ENCODE results near the gene SLC8A1. TPM values are rescaled to one million over a fixed set of nuclear protein-coding genes. Genes with fewer than 3 reads are reported as not detected.

The SLC8A1 gene
- total and polyA plus RNA-seq, 7 donors, result 0.20 to 4.9 (median 2.3) TPM

DNA sequence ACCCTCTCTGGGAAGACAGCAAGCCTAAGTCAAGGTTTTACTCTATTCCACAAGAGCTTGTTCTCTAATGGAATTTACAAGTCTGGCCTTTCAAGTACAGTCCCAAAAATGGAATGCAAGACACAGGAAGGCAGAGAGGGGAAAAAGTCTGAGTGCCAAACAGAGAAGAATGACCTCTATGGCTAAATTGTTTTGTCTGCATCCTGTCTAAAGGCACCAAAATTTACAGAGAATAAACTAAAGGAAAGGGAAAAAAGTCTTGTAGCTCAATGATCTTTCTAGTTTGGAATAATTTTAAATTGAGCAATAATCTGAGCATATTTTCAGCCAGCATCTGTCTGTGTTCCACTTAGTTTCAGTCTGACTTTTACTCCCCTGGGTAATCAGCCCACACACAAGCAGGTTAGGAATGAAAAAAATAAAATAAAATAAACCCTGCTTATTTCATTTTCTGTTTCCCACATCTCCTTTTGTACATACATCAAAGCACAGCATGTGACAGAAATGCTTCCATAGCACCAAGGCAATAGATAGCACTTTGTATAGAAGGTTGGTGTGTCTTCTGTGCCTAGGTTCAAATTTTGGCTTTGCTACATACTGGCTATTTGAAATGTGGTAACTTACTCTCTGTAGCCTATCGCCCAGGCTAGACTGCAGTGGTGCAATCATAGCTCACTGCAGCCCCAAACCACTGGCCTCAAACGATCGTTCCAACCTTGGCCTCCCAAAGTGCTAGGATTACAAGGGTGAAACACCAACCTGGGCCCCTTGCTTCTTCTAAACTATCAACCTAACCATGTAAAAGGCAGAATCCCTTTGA lies 105.1 kb downstream of the SLC8A1 start:
- no peak overlapping the region for H3K4me3 ChIP-seq
- H3K4me1 ChIP-seq, result no peaks in the 10 kb centered on the region
- TF ChIP-seq, protein P1, sequence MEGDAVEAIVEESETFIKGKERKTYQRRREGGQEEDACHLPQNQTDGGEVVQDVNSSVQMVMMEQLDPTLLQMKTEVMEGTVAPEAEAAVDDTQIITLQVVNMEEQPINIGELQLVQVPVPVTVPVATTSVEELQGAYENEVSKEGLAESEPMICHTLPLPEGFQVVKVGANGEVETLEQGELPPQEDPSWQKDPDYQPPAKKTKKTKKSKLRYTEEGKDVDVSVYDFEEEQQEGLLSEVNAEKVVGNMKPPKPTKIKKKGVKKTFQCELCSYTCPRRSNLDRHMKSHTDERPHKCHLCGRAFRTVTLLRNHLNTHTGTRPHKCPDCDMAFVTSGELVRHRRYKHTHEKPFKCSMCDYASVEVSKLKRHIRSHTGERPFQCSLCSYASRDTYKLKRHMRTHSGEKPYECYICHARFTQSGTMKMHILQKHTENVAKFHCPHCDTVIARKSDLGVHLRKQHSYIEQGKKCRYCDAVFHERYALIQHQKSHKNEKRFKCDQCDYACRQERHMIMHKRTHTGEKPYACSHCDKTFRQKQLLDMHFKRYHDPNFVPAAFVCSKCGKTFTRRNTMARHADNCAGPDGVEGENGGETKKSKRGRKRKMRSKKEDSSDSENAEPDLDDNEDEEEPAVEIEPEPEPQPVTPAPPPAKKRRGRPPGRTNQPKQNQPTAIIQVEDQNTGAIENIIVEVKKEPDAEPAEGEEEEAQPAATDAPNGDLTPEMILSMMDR (IDR thresholded peaks at IDR 0.05), result no peak
- H3K27ac ChIP-seq, result peak overlapping the region; percentile 31
- DNase-seq (peak; percentile 33 to 60), ATAC-seq (peak; percentile 42 to 67 (median 50))
- intact Hi-C loops (cut with DNase I), result no loop called here
- no peaks in the 10 kb centered on the region for H3K9me3 ChIP-seq
- no peaks in the 10 kb centered on the region for H3K36me3 ChIP-seq (ENCODE audit: insufficient read depth in 1 of 2, low read depth in 1 of 2)
- 64 to 89% (median 70%) methylated on average over 3 of the region's 3 CpGs for WGBS, 3 donors
- no peaks in the 10 kb centered on the region for H3K27me3 ChIP-seq (ENCODE audit: insufficient read depth in 3 of 3, low read length in 2 of 3)

- Histone ChIP-seq H3K27me3 (ENCODE audit: insufficient read depth in 3 of 3, low read length in 2 of 3) (no peaks in the 10 kb centered on the region), H3K4me1 (no peaks in the 10 kb centered on the region), H3K27ac (no peak overlapping the region), H3K4me3 (no peak overlapping the region), H3K9me3 (no peaks in the 10 kb centered on the region), H3K36me3 (ENCODE audit: insufficient read depth in 1 of 2, low read depth in 1 of 2) (no peaks in the 10 kb centered on the region)
- DNase-seq, result no peak
- 96 to 100% (median 100%) methylated on average over 1 of the region's 1 CpG for WGBS, 3 donors
- ATAC-seq, result no peak
- intact Hi-C loops (cut with DNase I), result no loop called here
- TF ChIP-seq, protein P1 (IDR thresholded peaks at IDR 0.05), result no peak
Measured at GRCh38 chr2:40344364-40344763, 107.5 kb downstream of the SLC8A1 start.

- no peaks in the 10 kb centered on the region for H3K4me1 ChIP-seq
- no peak for DNase-seq
- WGBS, 3 donors, result 43 to 58% (median 52%) methylated on average over 2 of the region's 2 CpGs
- H3K27ac ChIP-seq, result no peak overlapping the region
- intact Hi-C loops (cut with DNase I), result no loop called here
- no peak for ATAC-seq
- no peaks in the 10 kb centered on the region for H3K27me3 ChIP-seq (ENCODE audit: insufficient read depth in 3 of 3, low read length in 2 of 3)
- TF ChIP-seq, protein P1 (IDR thresholded peaks at IDR 0.05), result no peak
- no peaks in the 10 kb centered on the region for H3K9me3 ChIP-seq
- H3K36me3 ChIP-seq (ENCODE audit: insufficient read depth in 1 of 2, low read depth in 1 of 2), result no peaks in the 10 kb centered on the region
- H3K4me3 ChIP-seq, result no peak overlapping the region
Measured at GRCh38 chr2:40343902-40344301, 108.0 kb downstream of the SLC8A1 start.

GRCh38 chr2:40341198-40341597 lies 110.7 kb downstream of the SLC8A1 start:
- intact Hi-C loops (cut with DNase I), result no loop called here
- no peak for ATAC-seq
- no peaks in the 10 kb centered on the region for H3K27me3 ChIP-seq (ENCODE audit: insufficient read depth in 3 of 3, low read length in 2 of 3)
- no peaks in the 10 kb centered on the region for H3K36me3 ChIP-seq (ENCODE audit: insufficient read depth in 1 of 2, low read depth in 1 of 2)
- H3K4me1 ChIP-seq, result no peaks in the 10 kb centered on the region
- H3K4me3 ChIP-seq, result no peak overlapping the region
- H3K9me3 ChIP-seq, result no peaks in the 10 kb centered on the region
- no peak overlapping the region for H3K27ac ChIP-seq
- TF ChIP-seq, protein P1 (IDR thresholded peaks at IDR 0.05), result no peak
- no peak for DNase-seq
- WGBS, 3 donors, result 97 to 100% (median 97%) methylated on average over 1 of the region's 1 CpG

All from psoas muscle (tissue), 8 donors.